HFFc6 (cell line): ENCODE data around the gene LARP4. TPM values are rescaled to one million over a fixed set of nuclear protein-coding genes. Genes with fewer than 3 reads are reported as not detected.

Source experiments
- DNase-seq: peaks from one replicate; pipeline ENCODE4 v3.0.0-alpha.2; 2018
- H3K27ac Mint-ChIP-seq: 2 replicates; pipeline ENCODE4 v1.8.0; 2020; ENCODE audit warnings: mild to moderate bottlenecking, mixed read lengths
- H3K27me3 Mint-ChIP-seq: 2 replicates; pipeline ENCODE4 v1.8.0; 2021; ENCODE audit warnings: mild to moderate bottlenecking, moderate library complexity, mixed read lengths; ENCODE audit not compliant: insufficient read depth
- H3K36me3 Mint-ChIP-seq: 2 replicates; pipeline ENCODE4 v1.8.0; 2021; ENCODE audit warnings: low read depth, mixed read lengths
- H3K4me1 Mint-ChIP-seq: 2 replicates; pipeline ENCODE4 v1.8.0; 2020; ENCODE audit warnings: low read depth, mixed read lengths
- H3K4me3 Mint-ChIP-seq: 2 replicates; pipeline ENCODE4 v1.8.0; 2020; ENCODE audit warnings: mild to moderate bottlenecking, moderate library complexity, mixed read lengths
- H3K9me3 Mint-ChIP-seq: 2 replicates; pipeline ENCODE4 v1.8.0; 2020; ENCODE audit warnings: mild to moderate bottlenecking, mixed read lengths
- total RNA-seq, 6 experiments: library from RNA; stranded (reverse); fragmentation: NEBNext Ultra II Directional; extraction: Animal tissue kit (Norgen Biotek cat#: 25700); gene quantifications; 2 replicates in 1 of 6; 3 replicates in 5 of 6; pipeline ENCODE4 v1.2.3, GENCODE V29; 2021
- TF ChIP-seq, protein P1 (sequence below): fragments of 200-600 bp; sonication (generic); IDR thresholded peaks from 2 replicates; pipeline ENCODE4 v1.5.0; 2021; ENCODE audit warnings: antibody characterized with exemption, mild to moderate bottlenecking

Gene LARP4
- total RNA-seq, 6 experiments from 2014 or later = 51.3 to 59.6 (median 57.2) TPM

DNA sequence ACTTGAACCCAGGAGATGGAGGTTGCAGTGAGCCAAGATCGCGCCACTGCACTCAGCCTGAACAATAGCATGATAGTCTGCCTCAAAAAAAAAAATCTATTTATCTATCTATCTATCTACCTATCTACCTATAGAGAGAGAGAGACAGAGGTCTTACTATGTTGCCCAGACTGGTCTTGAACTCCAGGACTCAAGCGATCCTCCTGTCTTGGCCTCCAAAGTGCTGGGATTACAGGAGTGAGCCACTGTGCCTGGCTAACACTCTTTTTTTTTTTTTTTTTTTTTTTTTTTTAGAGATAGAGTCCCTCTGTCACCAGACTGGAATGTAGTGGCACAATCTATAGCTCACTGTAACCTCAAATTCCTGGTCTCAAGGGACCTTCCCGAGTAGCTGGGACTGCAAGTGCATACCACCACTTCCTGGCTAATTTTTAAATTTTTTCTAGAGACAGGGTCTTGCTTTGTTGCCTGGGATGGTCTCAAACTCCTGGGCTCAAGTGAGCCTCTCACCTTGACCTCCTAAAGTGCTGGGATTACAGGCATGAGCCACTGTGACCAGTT is 6.1 kb upstream of the LARP4 start:
- Mint-ChIP-seq H3K4me1 (peaks cover 43% of the 10 kb centered on the region), H3K9me3 (no peaks in the 10 kb centered on the region), H3K4me3 (no peak overlapping the region), H3K36me3 (no peaks in the 10 kb centered on the region), H3K27me3 (no peaks in the 10 kb centered on the region), H3K27ac (no peak overlapping the region)
- TF ChIP-seq, protein P1, sequence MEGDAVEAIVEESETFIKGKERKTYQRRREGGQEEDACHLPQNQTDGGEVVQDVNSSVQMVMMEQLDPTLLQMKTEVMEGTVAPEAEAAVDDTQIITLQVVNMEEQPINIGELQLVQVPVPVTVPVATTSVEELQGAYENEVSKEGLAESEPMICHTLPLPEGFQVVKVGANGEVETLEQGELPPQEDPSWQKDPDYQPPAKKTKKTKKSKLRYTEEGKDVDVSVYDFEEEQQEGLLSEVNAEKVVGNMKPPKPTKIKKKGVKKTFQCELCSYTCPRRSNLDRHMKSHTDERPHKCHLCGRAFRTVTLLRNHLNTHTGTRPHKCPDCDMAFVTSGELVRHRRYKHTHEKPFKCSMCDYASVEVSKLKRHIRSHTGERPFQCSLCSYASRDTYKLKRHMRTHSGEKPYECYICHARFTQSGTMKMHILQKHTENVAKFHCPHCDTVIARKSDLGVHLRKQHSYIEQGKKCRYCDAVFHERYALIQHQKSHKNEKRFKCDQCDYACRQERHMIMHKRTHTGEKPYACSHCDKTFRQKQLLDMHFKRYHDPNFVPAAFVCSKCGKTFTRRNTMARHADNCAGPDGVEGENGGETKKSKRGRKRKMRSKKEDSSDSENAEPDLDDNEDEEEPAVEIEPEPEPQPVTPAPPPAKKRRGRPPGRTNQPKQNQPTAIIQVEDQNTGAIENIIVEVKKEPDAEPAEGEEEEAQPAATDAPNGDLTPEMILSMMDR = no peak
- DNase-seq = no peak

DNA sequence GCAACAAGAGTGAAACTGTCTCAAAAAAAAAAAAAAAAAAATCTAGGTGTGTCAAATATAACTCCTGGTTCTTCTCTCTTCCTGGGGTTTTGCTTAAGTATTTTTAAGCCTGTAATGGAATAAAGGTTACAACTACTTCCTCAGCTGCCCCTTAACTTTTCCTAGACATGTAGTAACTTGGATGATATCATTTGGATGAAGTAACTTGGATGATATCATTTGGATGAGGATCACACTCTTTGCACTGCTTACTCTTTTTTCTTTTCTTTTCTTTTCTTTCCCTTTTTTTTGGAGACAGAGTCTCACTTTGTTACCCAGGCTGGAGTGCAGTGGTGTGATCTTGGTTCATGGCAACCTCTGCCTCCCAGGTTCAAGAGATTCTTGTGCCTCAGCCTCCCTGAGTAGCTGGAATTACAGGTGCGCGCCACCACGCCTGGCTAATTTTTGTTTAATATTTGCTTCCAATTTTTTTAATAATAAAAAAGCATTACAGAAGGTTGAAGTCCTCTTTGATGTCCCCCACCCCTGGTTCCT is 3.5 kb upstream of the LARP4 start:
- Mint-ChIP-seq H3K4me1 (peaks cover 32% of the 10 kb centered on the region), H3K27me3 (peaks cover 4% of the 10 kb centered on the region), H3K4me3 (no peak overlapping the region), H3K27ac (peak overlapping the region; percentile 43; the same call in 1 of the 2 replicates), H3K36me3 (peaks cover 4% of the 10 kb centered on the region; the same call in 1 of the 2 replicates), H3K9me3 (no peaks in the 10 kb centered on the region)
- TF ChIP-seq, protein P1 = no peak
- DNase-seq = no peak

DNA sequence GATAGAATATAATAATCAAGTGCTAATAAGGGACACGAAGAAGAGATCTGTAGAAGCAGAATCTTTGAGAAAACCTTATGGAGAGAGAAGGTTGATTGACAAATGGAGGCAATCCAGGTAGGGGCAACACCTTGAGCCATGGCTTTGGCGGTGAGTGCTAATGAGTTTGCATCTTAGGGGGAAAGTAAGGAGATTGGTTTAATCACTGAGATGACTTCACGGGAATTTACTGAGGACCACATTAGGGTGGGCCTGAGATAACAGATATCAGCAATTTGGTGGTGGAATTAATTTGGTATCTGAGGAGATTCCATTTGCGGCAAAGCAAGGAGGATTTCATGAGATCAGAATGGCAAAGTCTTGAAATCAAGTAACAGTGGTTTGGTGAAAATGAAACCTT is 1.8 kb upstream of the LARP4 start:
- H3K36me3 Mint-ChIP-seq = peaks cover 4% of the 10 kb centered on the region; the same call in 1 of the 2 replicates
- TF ChIP-seq, protein P1 = no peak
- DNase-seq = no peak
- H3K27me3 Mint-ChIP-seq = peaks cover 4% of the 10 kb centered on the region
- H3K27ac Mint-ChIP-seq = no peak overlapping the region
- peaks cover 48% of the 10 kb centered on the region for H3K4me1 Mint-ChIP-seq
- no peak overlapping the region; the same call in 1 of the 2 replicates for H3K4me3 Mint-ChIP-seq
- no peaks in the 10 kb centered on the region for H3K9me3 Mint-ChIP-seq

DNA sequence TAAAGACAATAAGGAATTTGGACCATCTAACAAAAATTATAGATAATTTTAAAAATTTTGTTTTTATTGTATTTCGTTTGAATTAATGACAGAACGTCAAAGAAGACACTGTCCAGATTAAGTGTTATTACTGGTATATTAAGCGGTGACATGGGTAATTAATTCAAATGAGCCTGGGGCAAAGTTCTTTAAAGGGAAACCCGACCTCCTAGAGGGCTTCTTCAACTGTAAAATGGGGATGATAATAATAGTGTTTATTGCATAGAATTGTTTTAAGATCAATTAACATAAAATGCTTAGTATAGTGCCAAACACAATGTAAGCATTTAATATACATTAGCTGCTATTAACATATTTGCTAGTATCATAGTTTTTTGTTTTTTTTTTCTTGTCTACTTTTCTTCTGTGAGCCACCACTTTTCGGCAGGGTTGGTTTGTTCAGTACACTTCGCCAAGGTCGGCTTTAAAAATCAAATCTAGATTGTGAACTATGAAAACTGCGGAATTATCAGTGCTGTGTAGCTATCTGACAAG is 514 bp upstream of the LARP4 start:
- TF ChIP-seq, protein P1 = no peak
- Mint-ChIP-seq H3K36me3 (peaks cover 4% of the 10 kb centered on the region; the same call in 1 of the 2 replicates), H3K4me1 (peaks cover 51% of the 10 kb centered on the region), H3K4me3 (peak overlapping the region; percentile 97), H3K27me3 (peaks cover 4% of the 10 kb centered on the region), H3K9me3 (no peaks in the 10 kb centered on the region), H3K27ac (peak overlapping the region; percentile 97)
- DNase-seq = no peak

DNA sequence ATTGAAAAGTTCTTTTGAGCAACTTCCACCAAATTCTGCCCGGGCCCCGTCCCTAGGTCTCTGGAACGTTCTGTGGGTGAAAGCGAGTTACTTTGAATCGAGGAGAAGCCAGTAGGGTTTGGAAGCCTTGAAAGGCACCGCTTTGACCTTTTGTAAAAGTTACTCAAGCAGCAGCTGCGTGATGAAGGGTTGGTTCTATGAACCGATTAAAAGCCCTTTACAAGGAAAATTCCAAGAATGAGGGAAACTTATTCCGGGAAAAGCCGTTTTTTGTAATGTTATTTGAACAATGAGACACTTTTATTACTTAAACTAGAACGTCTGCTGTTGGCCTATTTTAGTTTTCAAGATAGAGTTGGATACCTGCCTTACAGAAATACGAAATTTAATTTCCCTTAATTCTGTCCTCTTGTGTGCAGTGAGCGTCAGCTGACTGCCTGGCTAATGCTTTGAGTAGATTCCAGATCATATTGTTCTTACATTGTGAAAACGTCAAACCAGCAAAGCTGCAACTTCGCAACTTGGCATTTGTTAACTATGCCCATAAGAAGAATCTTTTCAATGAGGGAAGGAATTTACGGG is 906 bp downstream of the LARP4 start:
- H3K4me3 Mint-ChIP-seq = peak overlapping the region; percentile 97

More for the DNA sequence above, 906 bp downstream of the LARP4 start:
- Mint-ChIP-seq H3K27ac (peak overlapping the region; percentile 97), H3K36me3 (peaks cover 4% of the 10 kb centered on the region; the same call in 1 of the 2 replicates), H3K9me3 (no peaks in the 10 kb centered on the region), H3K4me1 (peaks cover 46% of the 10 kb centered on the region), H3K27me3 (peaks cover 4% of the 10 kb centered on the region)
- DNase-seq = no peak
- TF ChIP-seq, protein P1 = no peak
